HepG2 (cell line): ENCODE data around the gene ARHGAP26. TPM values are rescaled to one million over a fixed set of nuclear protein-coding genes. Genes with fewer than 3 reads are reported as not detected.
A peak's percentile ranks its signal among the peaks of the same experiment; 100 is the strongest.

Experiments
- BCL3 ChIP-seq: sonication (generic); formaldehyde crosslinking; IDR thresholded peaks from 2 replicates; pipeline ENCODE4 v1.5.1; 2020; ENCODE audit warnings: mild to moderate bottlenecking, missing genetic modification reagents, moderate library complexity
- HNF4G ChIP-seq, 2 experiments: sonication (generic) in 1 of 2; formaldehyde crosslinking in 1 of 2; IDR thresholded peaks; 2 replicates each; pipeline versions ENCODE4 v1.4.0 to v1.6.1; 2011 to 2020; ENCODE audit warnings: borderline replicate concordance in 2 of 2, low read depth in 2 of 2, mild to moderate bottlenecking in 2 of 2, low read length in 1 of 2, missing genetic modification reagents in 1 of 2, moderate library complexity in 1 of 2
- HNRNPLL ChIP-seq: fragments of 200-400 bp; formaldehyde crosslinking; IDR thresholded peaks from 2 replicates; pipeline ENCODE4 v1.6.1; 2017; ENCODE audit warnings: mild to moderate bottlenecking, low read depth, low read length; ENCODE audit not compliant: poor library complexity, severe bottlenecking
- IKZF5 ChIP-seq: IDR thresholded peaks from 2 replicates; pipeline ENCODE4 v1.6.1; 2018; ENCODE audit warnings: missing genetic modification reagents, mild to moderate bottlenecking, missing compliant biosample characterization
- NR2F6 ChIP-seq, 2 experiments: IDR thresholded peaks; 2 replicates each; pipeline ENCODE4 v1.6.1; 2016; ENCODE audit warnings: antibody characterized with exemption in 1 of 2, mild to moderate bottlenecking in 1 of 2
- PHF8 ChIP-seq: sonication (generic); formaldehyde crosslinking; IDR thresholded peaks from 2 replicates; pipeline ENCODE4 v1.5.0; 2020; ENCODE audit warnings: missing genetic modification reagents
- POGZ ChIP-seq: sonication (generic); formaldehyde crosslinking; IDR thresholded peaks from 2 replicates; pipeline ENCODE4 v1.4.0; 2020; ENCODE audit warnings: mild to moderate bottlenecking, missing genetic modification reagents
- RBM22 ChIP-seq: fragments of 200-400 bp; formaldehyde crosslinking; optimal IDR thresholded peaks from 2 replicates; pipeline ENCODE3; 2017; ENCODE audit warnings: mild to moderate bottlenecking, low read length, moderate library complexity
- SOX6 ChIP-seq, 2 experiments: fragments of 450-650 bp in 1 of 2; sonication (generic) in 1 of 2; formaldehyde crosslinking in 1 of 2; IDR thresholded peaks; 2 replicates each; pipeline versions ENCODE4 v1.4.0 to v1.6.1; 2017 to 2020; ENCODE audit warnings: antibody characterized with exemption in 1 of 2, mild to moderate bottlenecking in 1 of 2, missing genetic modification reagents in 1 of 2
- SRSF4 ChIP-seq: fragments of 200-400 bp; formaldehyde crosslinking; IDR thresholded peaks from one replicate; pipeline ENCODE4 v1.6.1; 2018; ENCODE audit warnings: mild to moderate bottlenecking, low read depth, low read length, moderate library complexity; ENCODE audit not compliant: poor library complexity, severe bottlenecking
- TBP ChIP-seq: sonication (generic); formaldehyde crosslinking; IDR thresholded peaks from 2 replicates; pipeline ENCODE4 v1.5.0; 2020; ENCODE audit warnings: missing genetic modification reagents
- ZBTB38 ChIP-seq: sonication (generic); formaldehyde crosslinking; IDR thresholded peaks from 2 replicates; pipeline ENCODE4 v1.5.1; 2020; ENCODE audit warnings: mild to moderate bottlenecking, missing genetic modification reagents
- ZFP82 ChIP-seq: sonication (generic); formaldehyde crosslinking; IDR thresholded peaks from 2 replicates; pipeline ENCODE4 v1.5.1; 2020; ENCODE audit warnings: mild to moderate bottlenecking, missing genetic modification reagents, borderline replicate concordance
- ZMYM2 ChIP-seq: sonication (generic); formaldehyde crosslinking; IDR thresholded peaks from 2 replicates; pipeline ENCODE4 v1.8.0; 2022; ENCODE audit warnings: mild to moderate bottlenecking, missing genetic modification reagents
- ZMYM4 ChIP-seq: sonication (generic); formaldehyde crosslinking; IDR thresholded peaks from 2 replicates; pipeline ENCODE4 v1.8.1; 2023; ENCODE audit warnings: mild to moderate bottlenecking, missing genetic modification reagents
- ZNF124 ChIP-seq: sonication (generic); formaldehyde crosslinking; IDR thresholded peaks from 2 replicates; pipeline ENCODE4 v1.4.0; 2020; ENCODE audit warnings: missing genetic modification reagents
- ZNF17 ChIP-seq: sonication (generic); formaldehyde crosslinking; IDR thresholded peaks from 2 replicates; pipeline ENCODE4 v1.5.0; 2020; ENCODE audit warnings: mild to moderate bottlenecking, missing genetic modification reagents
- ZNF326 ChIP-seq: sonication (generic); formaldehyde crosslinking; IDR thresholded peaks from 2 replicates; pipeline ENCODE4 v1.4.0; 2020; ENCODE audit warnings: missing genetic modification reagents, borderline replicate concordance
- ZNF333 ChIP-seq: sonication (generic); formaldehyde crosslinking; IDR thresholded peaks from 2 replicates; pipeline ENCODE4 v1.4.0; 2020; ENCODE audit warnings: mild to moderate bottlenecking, missing genetic modification reagents, borderline replicate concordance
- ZNF367 ChIP-seq: sonication (generic); formaldehyde crosslinking; IDR thresholded peaks from 2 replicates; pipeline ENCODE4 v1.4.0; 2020; ENCODE audit warnings: missing genetic modification reagents, borderline replicate concordance
- ZNF563 ChIP-seq: sonication (generic); formaldehyde crosslinking; IDR thresholded peaks from 2 replicates; pipeline ENCODE4 v1.8.0; 2022; ENCODE audit warnings: mild to moderate bottlenecking, moderate library complexity, missing genetic modification reagents
- ZNF7 ChIP-seq: IDR thresholded peaks from 2 replicates; pipeline ENCODE4 v1.6.1; 2016; ENCODE audit warnings: missing biosample characterization, missing genetic modification reagents
- ZSCAN31 ChIP-seq: sonication (generic); formaldehyde crosslinking; IDR thresholded peaks from 2 replicates; pipeline ENCODE4 v1.5.0; 2020; ENCODE audit warnings: low read depth, mild to moderate bottlenecking, missing genetic modification reagents
- polyA plus RNA-seq, 8 experiments: library from polyadenylated mRNA; depleted of rRNA in 3 of 8; stranded (reverse) in 7 of 8; unstranded in 1 of 8; fragments of >200 nt; fragmentation: Illumina TruSeq in 4 of 8; extraction: Trizol in 4 of 8; gene quantifications; 2 replicates each; pipeline versions ENCODE4 v1.2.1 to v1.2.3, GENCODE V29; 2011 to 2016; ENCODE audit warnings: low read depth in 4 of 8, missing spikeins in 1 of 8, mixed read lengths in 1 of 8; ENCODE audit not compliant: insufficient read depth in 1 of 8
- total RNA-seq, 5 experiments: library from RNA; depleted of rRNA; stranded (reverse); fragments of >200 nt; fragmentation: Illumina TruSeq; extraction: Trizol; gene quantifications; 2 replicates each; pipeline ENCODE4 v1.2.3, GENCODE V29; 2016; ENCODE audit warnings: low read depth in 1 of 5
- TF ChIP-seq, protein P1 (sequence below): IDR thresholded peaks from 2 replicates; pipeline ENCODE4 v1.6.1; 2012; ENCODE audit warnings: inconsistent platforms
- TF ChIP-seq, protein P2 (sequence below): conservative IDR thresholded peaks from 2 replicates; pipeline ENCODE4 v1.6.1; 2018; ENCODE audit warnings: missing genetic modification reagents

The ARHGAP26 gene
- total and polyA plus RNA-seq, 2 of the 13 experiments (the other 11 are each of a cell fraction or from before 2014, with no cell fraction given) = 9.6 to 18.2 TPM

DNA sequence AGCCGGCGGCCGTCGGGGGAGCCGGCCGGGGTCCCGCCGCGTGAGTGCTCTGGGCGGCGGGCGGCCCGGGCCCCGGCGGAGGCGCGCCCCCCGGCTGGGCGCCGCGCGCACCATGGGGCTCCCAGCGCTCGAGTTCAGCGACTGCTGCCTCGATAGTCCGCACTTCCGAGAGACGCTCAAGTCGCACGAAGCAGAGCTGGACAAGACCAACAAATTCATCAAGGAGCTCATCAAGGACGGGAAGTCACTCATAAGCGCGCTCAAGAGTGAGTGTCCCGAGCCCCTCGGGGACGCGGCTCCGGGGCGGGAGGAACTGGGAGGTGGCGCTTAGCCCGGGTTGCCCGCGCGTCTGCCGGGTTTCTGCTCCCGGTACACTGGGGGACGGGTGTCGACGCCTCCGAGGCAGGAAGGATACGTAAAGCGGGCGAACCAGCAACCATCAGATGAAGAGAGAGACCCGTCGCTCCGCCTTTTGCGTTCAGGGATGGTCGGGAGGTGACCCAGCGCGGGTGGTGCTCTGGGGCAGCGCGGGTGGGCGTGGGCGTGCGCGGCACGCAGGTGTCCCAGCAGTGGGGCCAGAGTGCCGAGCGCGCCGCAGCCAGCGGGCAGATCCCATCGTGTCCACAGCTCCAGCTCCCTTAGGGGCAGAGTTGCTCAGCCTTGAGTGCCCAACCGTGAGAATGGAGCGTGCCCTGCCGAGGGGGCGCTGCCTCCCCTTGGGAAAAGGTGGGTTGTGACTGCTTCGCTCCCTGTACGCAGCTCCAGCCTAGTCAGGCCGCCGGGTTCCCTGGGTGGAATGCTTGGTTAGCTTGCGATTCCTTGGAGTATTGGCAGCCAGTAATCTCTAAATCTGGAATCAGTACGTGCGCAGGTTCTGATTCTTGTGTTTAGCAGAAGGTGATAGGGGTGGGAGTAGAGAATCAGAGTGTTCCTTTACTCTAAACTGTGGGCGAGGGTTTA, 753 bp downstream of the ARHGAP26 start (continued):
- TF ChIP-seq IKZF5 (CRISPR knock-in tag) (peak; percentile 27; the same call in 1 of the 2 replicates), ZNF563 (no peak; the same call in 1 of the 2 replicates), HNF4G (IDR thresholded peaks at IDR 0.05; ENCODE audit: borderline replicate concordance, low read depth, low read length) (no peak), HNF4G (CRISPR knock-in tag; IDR thresholded peaks at IDR 0.05; ENCODE audit: borderline replicate concordance, low read depth) (no peak), NR2F6 (IDR thresholded peaks at IDR 0.05) (no peak), NR2F6 (CRISPR knock-in tag; IDR thresholded peaks at IDR 0.05) (peak; percentile 10; the same call in 1 of the 2 replicates), ZNF7 (CRISPR knock-in tag) (no peak), ZBTB38 (CRISPR knock-in tag) (peak; percentile 62; the same call in 1 of the 2 replicates), ZNF333 (CRISPR knock-in tag) (no peak), TBP (CRISPR knock-in tag) (0 out of 2 replicates have a peak, but pooled peaks have one; percentile 10), BCL3 (CRISPR knock-in tag) (0 out of 2 replicates have a peak, but pooled peaks have one; percentile 7), ZNF124 (0 out of 2 replicates have a peak, but pooled peaks have one; percentile 54), SOX6 (IDR thresholded peaks at IDR 0.05) (no peak), SOX6 (CRISPR knock-in tag; IDR thresholded peaks at IDR 0.05) (peak; percentile 58), ZSCAN31 (peak; percentile 26; the same call in 1 of the 2 replicates), ZFP82 (CRISPR knock-in tag) (no peak), ZMYM2 (no peak; the same call in 1 of the 2 replicates), ZMYM4 (CRISPR knock-in tag) (peak; percentile 43; the same call in 1 of the 2 replicates), ZNF17 (CRISPR knock-in tag) (no peak), ZNF326 (CRISPR knock-in tag) (no peak), RBM22 (no peak), PHF8 (CRISPR knock-in tag) (peak; percentile 54; the same call in 1 of the 2 replicates), POGZ (CRISPR knock-in tag) (no peak; the same call in 1 of the 2 replicates), ZNF367 (CRISPR knock-in tag) (no peak), HNRNPLL (peak; percentile 98), SRSF4 (no peak)
- TF ChIP-seq, protein P1, sequence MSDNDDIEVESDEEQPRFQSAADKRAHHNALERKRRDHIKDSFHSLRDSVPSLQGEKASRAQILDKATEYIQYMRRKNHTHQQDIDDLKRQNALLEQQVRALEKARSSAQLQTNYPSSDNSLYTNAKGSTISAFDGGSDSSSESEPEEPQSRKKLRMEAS = peak; percentile 66
- TF ChIP-seq, protein P2, sequence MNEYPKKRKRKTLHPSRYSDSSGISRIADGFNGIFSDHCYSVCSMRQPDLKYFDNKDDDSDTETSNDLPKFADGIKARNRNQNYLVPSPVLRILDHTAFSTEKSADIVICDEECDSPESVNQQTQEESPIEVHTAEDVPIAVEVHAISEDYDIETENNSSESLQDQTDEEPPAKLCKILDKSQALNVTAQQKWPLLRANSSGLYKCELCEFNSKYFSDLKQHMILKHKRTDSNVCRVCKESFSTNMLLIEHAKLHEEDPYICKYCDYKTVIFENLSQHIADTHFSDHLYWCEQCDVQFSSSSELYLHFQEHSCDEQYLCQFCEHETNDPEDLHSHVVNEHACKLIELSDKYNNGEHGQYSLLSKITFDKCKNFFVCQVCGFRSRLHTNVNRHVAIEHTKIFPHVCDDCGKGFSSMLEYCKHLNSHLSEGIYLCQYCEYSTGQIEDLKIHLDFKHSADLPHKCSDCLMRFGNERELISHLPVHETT (CRISPR knock-in tag) = no peak
